Astrocyte (in vitro differentiated cells and primary cell): ENCODE measurements around the gene ZNF595.
"Not testable (repeated sequence)": the region's sequence is repeated elsewhere in the genome, so short reads cannot be mapped to it uniquely, and the experiment has no call there.

ENCODE experiments used
- EZH2 ChIP-seq: IDR thresholded peaks from 2 replicates; pipeline ENCODE4 v1.6.1; 2012; ENCODE audit warnings: mild to moderate bottlenecking, low read length, inconsistent platforms; ENCODE audit not compliant: insufficient read depth
- TF ChIP-seq, protein P1 (sequence below): IDR thresholded peaks from 2 replicates; pipeline ENCODE4 v1.5.1; 2011; ENCODE audit warnings: low read depth, mild to moderate bottlenecking, inconsistent platforms, low read length, moderate library complexity; ENCODE audit not compliant: insufficient read depth

DNA sequence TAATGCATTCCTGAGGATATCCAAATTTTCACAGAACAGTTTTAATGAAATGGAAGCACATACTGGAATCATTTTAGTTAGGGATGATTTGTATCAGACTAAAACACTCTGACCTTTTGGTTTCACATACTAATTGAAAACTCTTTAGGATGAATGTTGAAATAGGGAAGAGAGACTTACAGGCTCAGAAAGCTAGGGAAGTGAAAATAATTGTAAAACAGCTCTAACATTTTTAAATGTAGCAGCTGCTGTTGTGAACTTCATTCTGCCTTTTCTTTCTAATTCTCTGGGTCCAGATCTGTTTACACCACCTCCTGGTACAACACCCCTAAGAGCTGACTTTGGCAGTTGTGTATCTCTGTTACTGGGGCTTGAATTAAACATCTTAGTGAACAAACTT, 9.7 kb upstream of the ZNF595 start:
- TF ChIP-seq, protein P1, sequence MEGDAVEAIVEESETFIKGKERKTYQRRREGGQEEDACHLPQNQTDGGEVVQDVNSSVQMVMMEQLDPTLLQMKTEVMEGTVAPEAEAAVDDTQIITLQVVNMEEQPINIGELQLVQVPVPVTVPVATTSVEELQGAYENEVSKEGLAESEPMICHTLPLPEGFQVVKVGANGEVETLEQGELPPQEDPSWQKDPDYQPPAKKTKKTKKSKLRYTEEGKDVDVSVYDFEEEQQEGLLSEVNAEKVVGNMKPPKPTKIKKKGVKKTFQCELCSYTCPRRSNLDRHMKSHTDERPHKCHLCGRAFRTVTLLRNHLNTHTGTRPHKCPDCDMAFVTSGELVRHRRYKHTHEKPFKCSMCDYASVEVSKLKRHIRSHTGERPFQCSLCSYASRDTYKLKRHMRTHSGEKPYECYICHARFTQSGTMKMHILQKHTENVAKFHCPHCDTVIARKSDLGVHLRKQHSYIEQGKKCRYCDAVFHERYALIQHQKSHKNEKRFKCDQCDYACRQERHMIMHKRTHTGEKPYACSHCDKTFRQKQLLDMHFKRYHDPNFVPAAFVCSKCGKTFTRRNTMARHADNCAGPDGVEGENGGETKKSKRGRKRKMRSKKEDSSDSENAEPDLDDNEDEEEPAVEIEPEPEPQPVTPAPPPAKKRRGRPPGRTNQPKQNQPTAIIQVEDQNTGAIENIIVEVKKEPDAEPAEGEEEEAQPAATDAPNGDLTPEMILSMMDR = not testable (repeated sequence)
- not testable (repeated sequence) for TF ChIP-seq EZH2
